ENCODE results near the gene GOSR2. TPM values are rescaled to one million over a fixed set of nuclear protein-coding genes. Genes with fewer than 3 reads are reported as not detected.

Gene GOSR2
- total RNA-seq, 1 donor from 2014 or later, result 78.0 TPM

GRCh38 chr17:46928467-46929261 is 5.7 kb downstream of the GOSR2 start:
- H3K4me3 Mint-ChIP-seq, result no peak overlapping the region
- no peak overlapping the region for H3K27ac Mint-ChIP-seq
- TF ChIP-seq CTCF (IDR thresholded peaks at IDR 0.05), result no peak
- H3K27me3 Mint-ChIP-seq, result no peaks in the 10 kb centered on the region
- POLR2A ChIA-PET, result no interaction called here
- H3K9me3 Mint-ChIP-seq, result no peaks in the 10 kb centered on the region
- H3K36me3 Mint-ChIP-seq (ENCODE audit: low read depth), result peaks cover 52% of the 10 kb centered on the region
- intact Hi-C loops (cut with micrococcal nuclease), result no loop called here
- ATAC-seq (ENCODE audit: low read depth) (no peak), DNase-seq (no peak)
- peaks cover 40% of the 10 kb centered on the region for H3K4me1 Mint-ChIP-seq
- CTCF ChIA-PET, result no interaction called here

GRCh38 chr17:46929413-46929812 is 6.5 kb downstream of the GOSR2 start:
- ATAC-seq (ENCODE audit: low read depth) (no peak), DNase-seq (no peak)
- no peak for TF ChIP-seq CTCF (IDR thresholded peaks at IDR 0.05)
- intact Hi-C loops (cut with micrococcal nuclease), result no loop called here
- CTCF ChIA-PET, result no interaction called here
- Mint-ChIP-seq H3K4me3 (no peak overlapping the region), H3K9me3 (no peaks in the 10 kb centered on the region), H3K36me3 (ENCODE audit: low read depth) (peaks cover 59% of the 10 kb centered on the region), H3K4me1 (peaks cover 32% of the 10 kb centered on the region), H3K27ac (no peak overlapping the region), H3K27me3 (no peaks in the 10 kb centered on the region)
- POLR2A ChIA-PET, result no interaction called here

GRCh38 chr17:46930051-46930450 is 7.1 kb downstream of the GOSR2 start:
- Mint-ChIP-seq H3K36me3 (ENCODE audit: low read depth) (peaks cover 65% of the 10 kb centered on the region), H3K27ac (no peak overlapping the region), H3K4me3 (no peak overlapping the region), H3K4me1 (peaks cover 26% of the 10 kb centered on the region), H3K9me3 (no peaks in the 10 kb centered on the region), H3K27me3 (no peaks in the 10 kb centered on the region)
- intact Hi-C loops (cut with micrococcal nuclease), result no loop called here
- no peak for DNase-seq
- ChIA-PET POLR2A (interaction anchor here (0.7 kb wide), 1 partner anchor 1012 kb away, joined by 3 read pairs; the partner anchor contains the start of gene PNPO), CTCF (interaction anchor here (0.6 to 1.0 kb wide), 2 partner anchors 9 to 965 kb away, joined by 3 read pairs; no protein-coding TSS in a partner anchor)
- TF ChIP-seq CTCF (IDR thresholded peaks at IDR 0.05), result no peak
- no peak for ATAC-seq (ENCODE audit: low read depth)

GRCh38 chr17:46931596-46931995 is 8.6 kb downstream of the GOSR2 start:
- no peaks in the 10 kb centered on the region for H3K9me3 Mint-ChIP-seq
- no peak overlapping the region for H3K27ac Mint-ChIP-seq
- H3K4me3 Mint-ChIP-seq, result no peak overlapping the region
- ATAC-seq (ENCODE audit: low read depth) (no peak), DNase-seq (no peak)
- H3K4me1 Mint-ChIP-seq, result peaks cover 16% of the 10 kb centered on the region
- peaks cover 77% of the 10 kb centered on the region for H3K36me3 Mint-ChIP-seq (ENCODE audit: low read depth)
- no peak for TF ChIP-seq CTCF (IDR thresholded peaks at IDR 0.05)
- no peaks in the 10 kb centered on the region for H3K27me3 Mint-ChIP-seq
- CTCF ChIA-PET, result no interaction called here
- intact Hi-C loops (cut with micrococcal nuclease), result no loop called here
- POLR2A ChIA-PET, result no interaction called here

GRCh38 chr17:46935658-46936266 is 12.8 kb downstream of the GOSR2 start:
- H3K36me3 Mint-ChIP-seq (ENCODE audit: low read depth), result peaks cover 98% of the 10 kb centered on the region
- no peak overlapping the region for H3K27ac Mint-ChIP-seq
- no peak for TF ChIP-seq CTCF (IDR thresholded peaks at IDR 0.05)
- ATAC-seq (ENCODE audit: low read depth) (no peak), DNase-seq (no peak)
- ChIA-PET CTCF (no interaction called here), POLR2A (no interaction called here)
- no peaks in the 10 kb centered on the region for H3K27me3 Mint-ChIP-seq
- no peaks in the 10 kb centered on the region for H3K9me3 Mint-ChIP-seq
- intact Hi-C loops (cut with micrococcal nuclease), result no loop called here
- H3K4me3 Mint-ChIP-seq, result no peak overlapping the region
- H3K4me1 Mint-ChIP-seq, result no peaks in the 10 kb centered on the region

Data from activated B cell treated with CpG ODN at 0.5 μM for 24 hours (primary cell).